Gastroesophageal sphincter (tissue), 4 donors: ENCODE results near the gene REPS2. TPM values are rescaled to one million over a fixed set of nuclear protein-coding genes. Genes with fewer than 3 reads are reported as not detected.

Experiments
- ATAC-seq: fragments of 150-250 bp; one replicate; pipeline ENCODE4 v1.9.1; 2016; ENCODE audit warnings: mild to moderate bottlenecking, moderate library complexity
- H3K27ac ChIP-seq, 4 donors: fragments of 200-600 bp; sonication (generic) in 3 of 4; 1 replicate in 3 of 4; 2 replicates in 1 of 4; pipeline ENCODE4 v1.5.1; 2016 to 2019
- H3K27me3 ChIP-seq: fragments of 200-600 bp; sonication (generic); one replicate; pipeline ENCODE4 v1.5.1; 2019
- H3K36me3 ChIP-seq, 2 donors: fragments of 200-600 bp; sonication (generic); one replicate each; pipeline ENCODE4 v1.5.1; 2019; ENCODE audit warnings: control low read depth in 1 of 2
- H3K4me1 ChIP-seq, 3 donors: fragments of 200-600 bp; sonication (generic); 1 replicate in 2 of 3; 2 replicates in 1 of 3; pipeline ENCODE4 v1.5.1; 2016 to 2019; ENCODE audit warnings: control low read depth in 2 of 3
- H3K4me3 ChIP-seq, 2 donors: fragments of 200-600 bp; sonication (generic); one replicate each; pipeline ENCODE4 v1.5.1; 2019; ENCODE audit warnings: mild to moderate bottlenecking in 1 of 2, moderate library complexity in 1 of 2
- H3K9me3 ChIP-seq, 3 donors: fragments of 200-600 bp; sonication (generic); one replicate each; pipeline ENCODE4 v1.5.1; 2017 to 2019; ENCODE audit warnings: control low read depth in 2 of 3
- CTCF ChIP-seq, 4 experiments: fragments of 200-600 bp in 2 of 4; fragments of 450-650 bp in 2 of 4; sonication (generic) in 1 of 4; IDR thresholded peaks; one replicate each; pipeline ENCODE4 v1.5.1; 2017 to 2019; ENCODE audit warnings: antibody characterized with exemption in 4 of 4, mild to moderate bottlenecking in 2 of 4, moderate library complexity in 2 of 4
- EP300 ChIP-seq: sonication (generic); formaldehyde crosslinking; IDR thresholded peaks from one replicate; pipeline ENCODE4 v1.6.1; 2017; ENCODE audit warnings: antibody characterized with exemption, mild to moderate bottlenecking
- POLR2A ChIP-seq, 2 donors: fragments of 450-650 bp; IDR thresholded peaks; one replicate each; pipeline ENCODE4 v1.6.1; 2017; ENCODE audit warnings: antibody characterized with exemption in 2 of 2, mild to moderate bottlenecking in 2 of 2, moderate library complexity in 1 of 2
- POLR2AphosphoS5 ChIP-seq: sonication (generic); formaldehyde crosslinking; IDR thresholded peaks from one replicate; pipeline ENCODE4 v1.6.1; 2017; ENCODE audit warnings: antibody characterized with exemption
- WGBS, 2 donors: methylation state at CpG; one replicate each; pipeline ENCODE4 v1.1.5; 2018; ENCODE audit warnings: low coverage in 1 of 2; 5-methylcytosine and 5-hydroxymethylcytosine counted together
- total RNA-seq, 4 donors: library from RNA; depleted of rRNA; stranded (reverse); fragments of >200 nt; gene quantifications; one replicate each; pipeline ENCODE4 v1.1.0, GENCODE V29; 2016

The REPS2 gene
- total RNA-seq, 4 donors from 2014 or later, result 19.8 to 39.8 (median 24.9) TPM

- H3K9me3 ChIP-seq, result no peaks in the 10 kb centered on the region
- no peaks in the 10 kb centered on the region for H3K27me3 ChIP-seq
- no peak overlapping the region for H3K27ac ChIP-seq
- H3K4me1 ChIP-seq, result no peaks in the 10 kb centered on the region
- no peak for ATAC-seq
- no peak overlapping the region for H3K4me3 ChIP-seq
- TF ChIP-seq EP300, result no peak
- TF ChIP-seq CTCF (IDR thresholded peaks at IDR 0.05), result no peak
- TF ChIP-seq POLR2A (IDR thresholded peaks at IDR 0.05), result no peak
- no peak for TF ChIP-seq POLR2AphosphoS5
- H3K36me3 ChIP-seq, result no peaks in the 10 kb centered on the region
- WGBS, 2 donors, result 78 to 91% methylated on average over 1 to 2 of the region's 2 CpGs
Observed at GRCh38 chrX:16971694-16972093, 25.2 kb downstream of the REPS2 start.

GRCh38 chrX:16975233-16975632 lies 28.8 kb downstream of the REPS2 start:
- H3K36me3 ChIP-seq, result no peaks in the 10 kb centered on the region
- ATAC-seq, result no peak
- WGBS, 2 donors, result 40 to 77% methylated on average over 1 to 5 of the region's 5 CpGs

GRCh38 chrX:16977771-16978170 lies 31.3 kb downstream of the REPS2 start:
- H3K4me1 ChIP-seq, result no peaks in the 10 kb centered on the region
- H3K36me3 ChIP-seq, result no peaks in the 10 kb centered on the region
- no peaks in the 10 kb centered on the region for H3K27me3 ChIP-seq
- H3K4me3 ChIP-seq, result no peak overlapping the region
- TF ChIP-seq POLR2A (IDR thresholded peaks at IDR 0.05), result no peak
- TF ChIP-seq POLR2AphosphoS5, result no peak
- no peak for TF ChIP-seq EP300
- no peak for TF ChIP-seq CTCF (IDR thresholded peaks at IDR 0.05)
- no peaks in the 10 kb centered on the region for H3K9me3 ChIP-seq
- H3K27ac ChIP-seq, result no peak overlapping the region
- no peak for ATAC-seq

More at GRCh38 chrX:16975233-16975632, 28.8 kb downstream of the REPS2 start:
- H3K27ac ChIP-seq, result no peak overlapping the region
- no peaks in the 10 kb centered on the region for H3K4me1 ChIP-seq
- H3K4me3 ChIP-seq, result no peak overlapping the region
- H3K27me3 ChIP-seq, result no peaks in the 10 kb centered on the region
- TF ChIP-seq POLR2A (IDR thresholded peaks at IDR 0.05) (no peak), EP300 (no peak), POLR2AphosphoS5 (no peak), CTCF (IDR thresholded peaks at IDR 0.05) (no peak)
- H3K9me3 ChIP-seq, result no peaks in the 10 kb centered on the region

GRCh38 chrX:16978193-16978984 lies 31.9 kb downstream of the REPS2 start:
- WGBS, 2 donors, result 17 to 55% methylated on average over 2 to 3 of the region's 3 CpGs
- no peak overlapping the region for H3K27ac ChIP-seq
- no peaks in the 10 kb centered on the region for H3K4me1 ChIP-seq
- no peaks in the 10 kb centered on the region for H3K9me3 ChIP-seq
- TF ChIP-seq EP300, result no peak
- no peak for TF ChIP-seq POLR2A (IDR thresholded peaks at IDR 0.05)
- no peak overlapping the region for H3K4me3 ChIP-seq
- H3K36me3 ChIP-seq, result no peaks in the 10 kb centered on the region
- no peak for ATAC-seq
- H3K27me3 ChIP-seq, result no peaks in the 10 kb centered on the region

GRCh38 chrX:16979226-16979625 lies 32.8 kb downstream of the REPS2 start:
- 60 to 100% methylated on average over 1 of the region's 1 CpG for WGBS, 2 donors
- Histone ChIP-seq H3K27ac (no peak overlapping the region), H3K9me3 (no peaks in the 10 kb centered on the region), H3K27me3 (no peaks in the 10 kb centered on the region), H3K4me1 (no peaks in the 10 kb centered on the region), H3K36me3 (no peaks in the 10 kb centered on the region), H3K4me3 (no peak overlapping the region)
- no peak for ATAC-seq
- TF ChIP-seq POLR2AphosphoS5, result no peak
- no peak for TF ChIP-seq EP300
- TF ChIP-seq POLR2A (IDR thresholded peaks at IDR 0.05), result no peak
- no peak for TF ChIP-seq CTCF (IDR thresholded peaks at IDR 0.05)
